ENCODE results near the gene PARD3B.

DNA sequence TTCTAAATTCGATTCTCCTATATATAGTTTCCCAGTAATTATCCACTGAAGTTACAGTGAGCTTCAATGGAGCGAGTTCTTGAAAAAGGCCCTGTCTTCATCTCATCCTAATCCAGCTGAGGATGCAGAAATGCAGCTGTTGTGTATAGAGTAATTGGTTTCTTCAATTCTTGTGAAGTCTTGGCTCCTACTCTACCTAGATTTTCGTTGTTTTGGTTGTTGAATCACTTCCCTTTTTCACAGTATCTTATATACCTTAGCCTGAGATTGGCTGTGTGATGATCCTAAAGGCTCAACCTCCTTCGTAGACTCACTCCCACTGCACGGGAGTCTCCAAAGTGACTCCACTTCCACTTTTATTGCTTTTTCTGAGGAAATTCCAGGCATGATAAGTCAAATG is 280.4 kb downstream of the PARD3B start:
- TF ChIP-seq, protein P1, sequence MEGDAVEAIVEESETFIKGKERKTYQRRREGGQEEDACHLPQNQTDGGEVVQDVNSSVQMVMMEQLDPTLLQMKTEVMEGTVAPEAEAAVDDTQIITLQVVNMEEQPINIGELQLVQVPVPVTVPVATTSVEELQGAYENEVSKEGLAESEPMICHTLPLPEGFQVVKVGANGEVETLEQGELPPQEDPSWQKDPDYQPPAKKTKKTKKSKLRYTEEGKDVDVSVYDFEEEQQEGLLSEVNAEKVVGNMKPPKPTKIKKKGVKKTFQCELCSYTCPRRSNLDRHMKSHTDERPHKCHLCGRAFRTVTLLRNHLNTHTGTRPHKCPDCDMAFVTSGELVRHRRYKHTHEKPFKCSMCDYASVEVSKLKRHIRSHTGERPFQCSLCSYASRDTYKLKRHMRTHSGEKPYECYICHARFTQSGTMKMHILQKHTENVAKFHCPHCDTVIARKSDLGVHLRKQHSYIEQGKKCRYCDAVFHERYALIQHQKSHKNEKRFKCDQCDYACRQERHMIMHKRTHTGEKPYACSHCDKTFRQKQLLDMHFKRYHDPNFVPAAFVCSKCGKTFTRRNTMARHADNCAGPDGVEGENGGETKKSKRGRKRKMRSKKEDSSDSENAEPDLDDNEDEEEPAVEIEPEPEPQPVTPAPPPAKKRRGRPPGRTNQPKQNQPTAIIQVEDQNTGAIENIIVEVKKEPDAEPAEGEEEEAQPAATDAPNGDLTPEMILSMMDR (IDR thresholded peaks at IDR 0.05), result no peak
- TF ChIP-seq POLR2A (IDR thresholded peaks at IDR 0.05), result no peak
